Astrocyte (in vitro differentiated cells and primary cell): ENCODE measurements around the gene ATF6. TPM values are rescaled to one million over a fixed set of nuclear protein-coding genes. Genes with fewer than 3 reads are reported as not detected.

ENCODE experiments used
- DNase-seq: peaks from one replicate; pipeline ENCODE4 v3.0.0-alpha.2; 2010; ENCODE audit warnings: low read depth
- FAIRE-seq: peaks from 2 replicates; lab custom pipeline; 2011; peaks lifted over from hg19 to GRCh38; lab: Jason Lieb, UNC
- H2AFZ ChIP-seq: 2 replicates; pipeline ENCODE4 v1.6.0; 2012; ENCODE audit warnings: low read depth, low read length, inconsistent platforms
- H3K27ac ChIP-seq: 2 replicates; pipeline ENCODE4 v1.5.1; 2011; ENCODE audit warnings: low read depth, low read length, inconsistent platforms
- H3K27me3 ChIP-seq: 2 replicates; pipeline ENCODE4 v1.6.0; 2011; ENCODE audit warnings: low read length, inconsistent platforms; ENCODE audit not compliant: insufficient read depth
- H3K36me3 ChIP-seq: 2 replicates; pipeline ENCODE4 v1.5.1; 2011; ENCODE audit warnings: low read length, inconsistent platforms; ENCODE audit not compliant: insufficient read depth
- H3K4me1 ChIP-seq: 2 replicates; pipeline ENCODE4 v1.5.1; 2011; ENCODE audit warnings: low read length, inconsistent platforms; ENCODE audit not compliant: insufficient read depth
- H3K4me2 ChIP-seq: 2 replicates; pipeline ENCODE4 v1.6.0; 2012; ENCODE audit warnings: low read length, inconsistent platforms
- H3K4me3 ChIP-seq: 2 replicates; pipeline ENCODE4 v1.5.1; 2011; ENCODE audit warnings: low read depth, mild to moderate bottlenecking, low read length, inconsistent platforms; ENCODE audit not compliant: insufficient read depth
- H3K79me2 ChIP-seq: 2 replicates; pipeline ENCODE4 v1.6.0; 2012; ENCODE audit warnings: mild to moderate bottlenecking, low read length, inconsistent platforms; ENCODE audit not compliant: insufficient read depth
- H3K9ac ChIP-seq: 2 replicates; pipeline ENCODE4 v1.6.0; 2012; ENCODE audit warnings: mild to moderate bottlenecking, low read length, inconsistent platforms
- H3K9me3 ChIP-seq: 2 replicates; pipeline ENCODE4 v1.5.1; 2012; ENCODE audit warnings: low read depth, mild to moderate bottlenecking, low read length, inconsistent platforms; ENCODE audit not compliant: insufficient read depth
- H4K20me1 ChIP-seq: 2 replicates; pipeline ENCODE4 v1.6.0; 2012; ENCODE audit warnings: low read length, inconsistent platforms; ENCODE audit not compliant: insufficient read depth
- H3K27ac Mint-ChIP-seq: one replicate; pipeline ENCODE4 v1.8.0; 2021; ENCODE audit warnings: mild to moderate bottlenecking, mixed read lengths; ENCODE audit not compliant: unreplicated experiment
- H3K27me3 Mint-ChIP-seq: one replicate; pipeline ENCODE4 v1.8.0; 2021; ENCODE audit warnings: low read depth, mixed read lengths; ENCODE audit not compliant: unreplicated experiment
- H3K36me3 Mint-ChIP-seq: one replicate; pipeline ENCODE4 v1.8.0; 2021; ENCODE audit warnings: low read depth, mixed read lengths; ENCODE audit not compliant: unreplicated experiment
- H3K4me1 Mint-ChIP-seq: one replicate; pipeline ENCODE4 v1.8.0; 2021; ENCODE audit warnings: low read depth, mixed read lengths; ENCODE audit not compliant: unreplicated experiment
- H3K4me3 Mint-ChIP-seq: one replicate; pipeline ENCODE4 v1.8.0; 2021; ENCODE audit warnings: mild to moderate bottlenecking, moderate library complexity, mixed read lengths; ENCODE audit not compliant: unreplicated experiment
- H3K9me3 Mint-ChIP-seq: one replicate; pipeline ENCODE4 v1.8.0; 2021; ENCODE audit warnings: mild to moderate bottlenecking, mixed read lengths; ENCODE audit not compliant: unreplicated experiment
- EZH2 ChIP-seq: IDR thresholded peaks from 2 replicates; pipeline ENCODE4 v1.6.1; 2012; ENCODE audit warnings: mild to moderate bottlenecking, low read length, inconsistent platforms; ENCODE audit not compliant: insufficient read depth
- total RNA-seq: library from RNA; stranded (reverse); gene quantifications from 2 replicates; pipeline ENCODE4 v1.2.1, GENCODE V29; 2021
- TF ChIP-seq, protein P1 (sequence below): IDR thresholded peaks from 2 replicates; pipeline ENCODE4 v1.5.1; 2011; ENCODE audit warnings: low read depth, mild to moderate bottlenecking, inconsistent platforms, low read length, moderate library complexity; ENCODE audit not compliant: insufficient read depth

The ATF6 gene
- total RNA-seq, 1 donor from 2014 or later: 25.4 TPM

GRCh38 chr1:161907265-161907664, 141.1 kb downstream of the ATF6 start:
- FAIRE-seq (no peak), DNase-seq (peak; percentile 18)
- no peak overlapping the region for H2AFZ ChIP-seq
- no peaks in the 10 kb centered on the region for H3K27me3 ChIP-seq
- no peak overlapping the region for H3K4me3 Mint-ChIP-seq
- peaks cover 15% of the 10 kb centered on the region for H3K4me1 ChIP-seq
- H3K36me3 Mint-ChIP-seq: no peaks in the 10 kb centered on the region
- H3K9me3 ChIP-seq: no peaks in the 10 kb centered on the region
- no peaks in the 10 kb centered on the region for H3K27me3 Mint-ChIP-seq
- no peak overlapping the region for H3K27ac Mint-ChIP-seq
- H3K4me3 ChIP-seq: no peak overlapping the region
- H3K9ac ChIP-seq: no peak overlapping the region
- H4K20me1 ChIP-seq: no peaks in the 10 kb centered on the region
- peaks cover 15% of the 10 kb centered on the region for H3K4me1 Mint-ChIP-seq
- no peaks in the 10 kb centered on the region for H3K36me3 ChIP-seq
- H3K4me2 ChIP-seq: no peak overlapping the region
- H3K79me2 ChIP-seq: no peaks in the 10 kb centered on the region
- TF ChIP-seq, protein P1, sequence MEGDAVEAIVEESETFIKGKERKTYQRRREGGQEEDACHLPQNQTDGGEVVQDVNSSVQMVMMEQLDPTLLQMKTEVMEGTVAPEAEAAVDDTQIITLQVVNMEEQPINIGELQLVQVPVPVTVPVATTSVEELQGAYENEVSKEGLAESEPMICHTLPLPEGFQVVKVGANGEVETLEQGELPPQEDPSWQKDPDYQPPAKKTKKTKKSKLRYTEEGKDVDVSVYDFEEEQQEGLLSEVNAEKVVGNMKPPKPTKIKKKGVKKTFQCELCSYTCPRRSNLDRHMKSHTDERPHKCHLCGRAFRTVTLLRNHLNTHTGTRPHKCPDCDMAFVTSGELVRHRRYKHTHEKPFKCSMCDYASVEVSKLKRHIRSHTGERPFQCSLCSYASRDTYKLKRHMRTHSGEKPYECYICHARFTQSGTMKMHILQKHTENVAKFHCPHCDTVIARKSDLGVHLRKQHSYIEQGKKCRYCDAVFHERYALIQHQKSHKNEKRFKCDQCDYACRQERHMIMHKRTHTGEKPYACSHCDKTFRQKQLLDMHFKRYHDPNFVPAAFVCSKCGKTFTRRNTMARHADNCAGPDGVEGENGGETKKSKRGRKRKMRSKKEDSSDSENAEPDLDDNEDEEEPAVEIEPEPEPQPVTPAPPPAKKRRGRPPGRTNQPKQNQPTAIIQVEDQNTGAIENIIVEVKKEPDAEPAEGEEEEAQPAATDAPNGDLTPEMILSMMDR: no peak
- no peak for TF ChIP-seq EZH2
- H3K27ac ChIP-seq: no peak overlapping the region
- H3K9me3 Mint-ChIP-seq: no peaks in the 10 kb centered on the region

DNA sequence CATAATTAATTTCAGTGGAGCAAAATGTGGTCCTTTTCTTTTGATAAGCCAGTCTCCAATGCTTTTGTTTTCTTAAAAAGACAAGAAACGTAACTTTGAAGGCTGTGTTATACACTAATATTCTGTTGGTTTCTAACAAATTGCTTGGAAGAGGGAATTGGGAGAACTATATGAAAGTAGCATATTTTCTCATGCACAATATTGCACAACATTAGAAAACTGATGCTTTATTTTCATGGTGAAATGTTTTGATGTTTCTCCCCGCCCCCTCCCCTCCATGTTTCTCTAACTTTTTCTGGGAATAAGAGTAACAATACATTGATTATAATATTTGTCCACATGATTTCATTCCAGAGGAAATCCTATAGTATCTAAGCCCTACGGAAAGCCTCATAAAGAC, 142.1 kb downstream of the ATF6 start:
- Mint-ChIP-seq H3K27me3 (no peaks in the 10 kb centered on the region), H3K27ac (no peak overlapping the region), H3K9me3 (no peaks in the 10 kb centered on the region), H3K36me3 (no peaks in the 10 kb centered on the region), H3K4me1 (peaks cover 15% of the 10 kb centered on the region), H3K4me3 (no peak overlapping the region)
- H3K4me2 ChIP-seq: no peak overlapping the region
- H4K20me1 ChIP-seq: no peaks in the 10 kb centered on the region
- TF ChIP-seq, protein P1: no peak
- TF ChIP-seq EZH2: no peak
- no peak overlapping the region for H3K9ac ChIP-seq
- no peaks in the 10 kb centered on the region for H3K79me2 ChIP-seq
- H3K4me3 ChIP-seq: no peak overlapping the region
- FAIRE-seq (no peak), DNase-seq (no peak)
- H3K27ac ChIP-seq: no peak overlapping the region
- H2AFZ ChIP-seq: no peak overlapping the region
- H3K4me1 ChIP-seq: peaks cover 20% of the 10 kb centered on the region
- no peaks in the 10 kb centered on the region for H3K27me3 ChIP-seq
- no peaks in the 10 kb centered on the region for H3K9me3 ChIP-seq
- no peaks in the 10 kb centered on the region for H3K36me3 ChIP-seq

DNA sequence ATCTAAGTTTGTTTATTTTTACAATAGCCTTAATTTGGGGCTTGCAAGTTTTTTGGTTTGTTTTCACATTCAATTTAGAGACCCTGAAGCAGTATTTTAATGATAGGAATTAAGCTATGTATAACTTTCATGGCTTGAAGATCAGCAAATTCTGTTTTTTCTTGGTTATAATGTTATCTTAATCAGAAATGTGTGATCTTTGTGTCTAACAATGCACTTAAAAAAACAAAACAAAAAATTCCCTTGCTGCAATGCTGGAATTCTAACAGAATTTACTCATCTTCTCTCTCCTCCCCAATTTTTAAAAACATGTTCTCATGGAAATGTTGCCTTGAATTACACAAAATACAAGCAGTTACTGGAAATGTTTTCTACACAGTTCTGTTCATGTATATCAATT, 144.5 kb downstream of the ATF6 start:
- H3K4me1 Mint-ChIP-seq: peaks cover 15% of the 10 kb centered on the region
- Histone ChIP-seq H3K9me3 (no peaks in the 10 kb centered on the region), H3K79me2 (no peaks in the 10 kb centered on the region), H2AFZ (no peak overlapping the region), H3K36me3 (no peaks in the 10 kb centered on the region), H3K9ac (peak overlapping the region; percentile 47), H3K27me3 (no peaks in the 10 kb centered on the region), H3K27ac (peak overlapping the region; percentile 84), H4K20me1 (no peaks in the 10 kb centered on the region), H3K4me3 (no peak overlapping the region), H3K4me2 (peak overlapping the region; percentile 58), H3K4me1 (peaks cover 37% of the 10 kb centered on the region)
- DNase-seq (peak; percentile 65), FAIRE-seq (no peak)
- H3K36me3 Mint-ChIP-seq: no peaks in the 10 kb centered on the region
- H3K9me3 Mint-ChIP-seq: no peaks in the 10 kb centered on the region
- peak overlapping the region; percentile 81 for H3K27ac Mint-ChIP-seq
- TF ChIP-seq EZH2: no peak
- TF ChIP-seq, protein P1: no peak
- peak overlapping the region; percentile 34 for H3K4me3 Mint-ChIP-seq
- no peaks in the 10 kb centered on the region for H3K27me3 Mint-ChIP-seq
